Measurements from ENCODE around the gene UBE2F. TPM values are rescaled to one million over a fixed set of nuclear protein-coding genes. Genes with fewer than 3 reads are reported as not detected.

Gene UBE2F
- polyA plus RNA-seq, 3 donors: 51.1 to 120 (median 117) TPM

GRCh38 chr2:238015705-238016104, 48.9 kb downstream of the UBE2F start:
- no peaks in the 10 kb centered on the region for H3K27me3 ChIP-seq (ENCODE audit: control insufficient read depth in 2 of 2, insufficient read depth in 2 of 2, low read length in 2 of 2)
- intact Hi-C loops (cut with micrococcal nuclease): no loop called here
- Mint-ChIP-seq H3K27ac (peak overlapping the region in 1 of 7 donors; percentile 32), H3K27me3 (ENCODE audit: low read depth in 3 of 3) (peaks cover 0 to 3% (median 0%) of the 10 kb centered on the region in 3 donors), H3K4me1 (no peaks in the 10 kb centered on the region), H3K36me3 (peaks cover 70 to 87% of the 10 kb centered on the region in 2 donors), H3K9me3 (no peaks in the 10 kb centered on the region), H3K4me3 (no peak overlapping the region)
- H2AFZ ChIP-seq (ENCODE audit: insufficient read depth, low read depth, low read length, poor library complexity, severe bottlenecking): no peak overlapping the region
- TF ChIP-seq CTCF (IDR thresholded peaks at IDR 0.05): no peak
- no peak overlapping the region for H3K4me2 ChIP-seq (replicated peaks; ENCODE audit: extremely low read depth, low read length, poor library complexity, severe bottlenecking)
- no peak for DNase-seq
- no peak overlapping the region for H3K9ac ChIP-seq (ENCODE audit: insufficient read depth, low read length, poor library complexity, severe bottlenecking)
- H4K20me1 ChIP-seq (ENCODE audit: insufficient read depth, low read length): peaks cover 59% of the 10 kb centered on the region
- WGBS (ENCODE audit: insufficient coverage): 85% methylated on average over 3 of the region's 4 CpGs
- H3K27ac ChIP-seq (ENCODE audit: low read depth in 1 of 2, low read length in 2 of 2): no peak overlapping the region
- peaks cover 42 to 92% of the 10 kb centered on the region in 2 donors for H3K36me3 ChIP-seq (replicated peaks in 1 of 2; ENCODE audit: control insufficient read depth in 1 of 2, insufficient read depth in 2 of 2, low read length in 2 of 2)
- no peaks in the 10 kb centered on the region for H3K79me2 ChIP-seq (ENCODE audit: insufficient read depth, low read length)
- no peak overlapping the region for H3K4me3 ChIP-seq (replicated peaks in 1 of 3; ENCODE audit: low read depth in 2 of 3, low read length in 3 of 3)
- no peaks in the 10 kb centered on the region for H3K4me1 ChIP-seq (ENCODE audit: control insufficient read depth in 1 of 2, insufficient read depth in 2 of 2, low read length in 2 of 2)
- no peaks in the 10 kb centered on the region for H3K9me3 ChIP-seq (replicated peaks in 1 of 2; ENCODE audit: control insufficient read depth in 1 of 2, insufficient read depth in 1 of 2, low read length in 2 of 2)

DNA sequence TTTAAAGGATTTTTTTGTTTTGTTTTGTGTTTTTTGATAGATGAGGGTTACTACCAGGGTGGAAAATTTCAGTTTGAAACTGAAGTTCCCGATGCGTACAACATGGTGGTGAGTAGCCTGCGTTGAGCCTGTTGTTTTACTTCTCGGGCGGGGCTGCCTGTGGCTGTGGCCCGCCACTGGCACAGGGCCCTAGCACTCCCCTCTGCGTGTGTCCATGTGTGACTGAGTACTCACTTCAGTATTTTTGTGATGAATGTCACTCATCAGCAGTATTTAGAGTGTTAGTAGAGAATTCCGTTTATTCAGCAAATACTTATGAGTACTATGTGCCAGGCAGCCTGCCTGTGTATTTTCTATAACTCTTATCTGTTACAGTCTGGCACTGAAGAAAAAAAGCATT, 49.7 kb downstream of the UBE2F start:
- H3K4me1 ChIP-seq (ENCODE audit: control insufficient read depth in 1 of 2, insufficient read depth in 2 of 2, low read length in 2 of 2): no peaks in the 10 kb centered on the region
- intact Hi-C loops (cut with micrococcal nuclease): no loop called here
- no peaks in the 10 kb centered on the region for H3K27me3 ChIP-seq (ENCODE audit: control insufficient read depth in 2 of 2, insufficient read depth in 2 of 2, low read length in 2 of 2)
- no peak overlapping the region for H3K27ac ChIP-seq (ENCODE audit: low read depth in 1 of 2, low read length in 2 of 2)
- WGBS (ENCODE audit: insufficient coverage): 98% methylated on average over 7 of the region's 8 CpGs
- no peak overlapping the region for H3K4me3 ChIP-seq (replicated peaks in 1 of 3; ENCODE audit: low read depth in 2 of 3, low read length in 3 of 3)
- H4K20me1 ChIP-seq (ENCODE audit: insufficient read depth, low read length): peaks cover 56% of the 10 kb centered on the region
- no peaks in the 10 kb centered on the region for H3K9me3 ChIP-seq (replicated peaks in 1 of 2; ENCODE audit: control insufficient read depth in 1 of 2, insufficient read depth in 1 of 2, low read length in 2 of 2)
- H2AFZ ChIP-seq (ENCODE audit: insufficient read depth, low read depth, low read length, poor library complexity, severe bottlenecking): no peak overlapping the region
- no peak overlapping the region for H3K27ac Mint-ChIP-seq
- H3K36me3 Mint-ChIP-seq: peaks cover 71 to 87% of the 10 kb centered on the region in 2 donors
- no peaks in the 10 kb centered on the region for H3K4me1 Mint-ChIP-seq
- peaks cover 0 to 3% (median 0%) of the 10 kb centered on the region in 3 donors for H3K27me3 Mint-ChIP-seq (ENCODE audit: low read depth in 3 of 3)
- no peak overlapping the region for H3K4me3 Mint-ChIP-seq
- H3K79me2 ChIP-seq (ENCODE audit: insufficient read depth, low read length): no peaks in the 10 kb centered on the region
- no peaks in the 10 kb centered on the region for H3K9me3 Mint-ChIP-seq
- H3K36me3 ChIP-seq (replicated peaks in 1 of 2; ENCODE audit: control insufficient read depth in 1 of 2, insufficient read depth in 2 of 2, low read length in 2 of 2): peaks cover 49 to 92% of the 10 kb centered on the region in 2 donors
- no peak for TF ChIP-seq CTCF (IDR thresholded peaks at IDR 0.05)
- H3K4me2 ChIP-seq (replicated peaks; ENCODE audit: extremely low read depth, low read length, poor library complexity, severe bottlenecking): no peak overlapping the region
- no peak for DNase-seq
- no peak overlapping the region for H3K9ac ChIP-seq (ENCODE audit: insufficient read depth, low read length, poor library complexity, severe bottlenecking)
